Right atrium auricular region (tissue), 2 donors: ENCODE data around the gene AEBP2. TPM values are rescaled to one million over a fixed set of nuclear protein-coding genes. Genes with fewer than 3 reads are reported as not detected.
A peak's percentile ranks its signal among the peaks of the same experiment; 100 is the strongest.
"Not testable (repeated sequence)": the region's sequence is repeated elsewhere in the genome, so short reads cannot be mapped to it uniquely, and the experiment has no call there.

Experiments
- DNase-seq: peaks from one replicate; pipeline ENCODE4 v3.0.0-alpha.2; 2019; ENCODE audit warnings: low spot score
- H3K27ac ChIP-seq, 2 donors: fragments of 200-600 bp; sonication (generic); 1 replicate in 1 of 2; 2 replicates in 1 of 2; pipeline ENCODE4 v1.5.1; 2016 to 2019
- H3K27me3 ChIP-seq, 2 donors: fragments of 200-600 bp; sonication (generic); one replicate each; pipeline versions ENCODE4 v1.5.1 to v1.6.0; 2017 to 2019
- H3K36me3 ChIP-seq: fragments of 200-600 bp; sonication (generic); one replicate; pipeline ENCODE4 v1.5.1; 2016
- H3K4me1 ChIP-seq, 2 donors: fragments of 200-600 bp; sonication (generic); one replicate each; pipeline versions ENCODE4 v1.5.1 to v1.6.0; 2017 to 2019
- H3K4me3 ChIP-seq, 2 donors: fragments of 200-600 bp; sonication (generic); 1 replicate in 1 of 2; 2 replicates in 1 of 2; pipeline ENCODE4 v1.5.1; 2017 to 2019; ENCODE audit warnings: mild to moderate bottlenecking in 1 of 2, moderate library complexity in 1 of 2
- H3K9me3 ChIP-seq, 2 donors: fragments of 200-600 bp; sonication (generic); one replicate each; pipeline ENCODE4 v1.5.1; 2019
- total RNA-seq, 2 donors: library from RNA; depleted of rRNA; stranded (reverse); fragments of >200 nt; gene quantifications; one replicate each; pipeline ENCODE4 v1.1.0, GENCODE V29; 2016
- TF ChIP-seq, protein P1 (sequence below), 2 donors: fragments of 200-600 bp; sonication (generic); IDR thresholded peaks; one replicate each; pipeline ENCODE4 v1.5.1; 2019; ENCODE audit warnings: antibody characterized with exemption in 2 of 2

AEBP2 gene, protein sequence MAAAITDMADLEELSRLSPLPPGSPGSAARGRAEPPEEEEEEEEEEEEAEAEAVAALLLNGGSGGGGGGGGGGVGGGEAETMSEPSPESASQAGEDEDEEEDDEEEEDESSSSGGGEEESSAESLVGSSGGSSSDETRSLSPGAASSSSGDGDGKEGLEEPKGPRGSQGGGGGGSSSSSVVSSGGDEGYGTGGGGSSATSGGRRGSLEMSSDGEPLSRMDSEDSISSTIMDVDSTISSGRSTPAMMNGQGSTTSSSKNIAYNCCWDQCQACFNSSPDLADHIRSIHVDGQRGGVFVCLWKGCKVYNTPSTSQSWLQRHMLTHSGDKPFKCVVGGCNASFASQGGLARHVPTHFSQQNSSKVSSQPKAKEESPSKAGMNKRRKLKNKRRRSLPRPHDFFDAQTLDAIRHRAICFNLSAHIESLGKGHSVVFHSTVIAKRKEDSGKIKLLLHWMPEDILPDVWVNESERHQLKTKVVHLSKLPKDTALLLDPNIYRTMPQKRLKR
- total RNA-seq, result 10 to 100 TPM; 14.2 to 15.4 TPM

DNA sequence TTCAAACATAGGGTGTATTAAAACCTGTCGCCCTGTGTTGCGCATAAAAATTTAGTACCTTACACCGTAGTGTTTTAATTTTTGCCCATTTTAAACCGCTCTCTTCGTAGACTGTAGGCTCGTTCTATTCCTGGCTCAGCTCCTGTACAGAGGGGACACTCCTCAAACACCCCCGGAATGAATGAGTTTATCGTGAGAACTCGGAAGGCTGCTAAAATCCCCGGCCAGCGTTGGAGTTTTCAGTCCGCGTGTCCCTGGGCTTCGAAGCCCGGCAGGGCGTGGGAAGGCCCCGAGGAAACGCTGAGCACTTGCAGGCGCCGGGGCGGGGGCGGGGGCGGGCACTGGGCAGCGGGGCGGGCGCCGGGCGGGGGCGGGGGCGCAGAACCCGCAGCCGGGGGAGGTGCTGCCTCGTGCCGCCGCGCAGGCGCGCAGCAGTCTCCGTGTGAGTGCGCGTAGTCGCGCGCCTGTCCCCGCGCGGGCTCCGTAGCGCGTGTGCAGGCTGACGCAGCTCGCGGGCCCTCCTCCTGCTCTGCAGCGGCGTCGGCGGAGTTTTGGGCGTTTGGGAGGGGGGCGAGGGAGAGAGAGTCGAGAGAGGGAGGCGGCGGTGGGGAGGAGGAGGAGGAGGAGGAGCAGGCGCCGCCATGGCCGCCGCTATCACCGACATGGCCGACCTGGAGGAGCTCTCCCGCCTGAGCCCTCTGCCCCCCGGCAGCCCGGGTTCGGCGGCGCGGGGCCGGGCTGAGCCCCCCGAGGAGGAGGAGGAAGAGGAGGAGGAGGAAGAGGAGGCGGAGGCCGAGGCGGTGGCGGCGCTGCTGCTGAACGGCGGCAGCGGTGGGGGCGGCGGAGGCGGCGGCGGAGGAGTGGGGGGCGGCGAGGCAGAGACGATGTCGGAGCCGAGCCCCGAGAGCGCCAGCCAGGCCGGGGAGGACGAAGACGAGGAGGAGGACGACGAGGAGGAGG, at the start of gene AEBP2:
AEBP2 (plus strand) TSS at position 434 of the 960 bp plus-strand sequence; CDS start at position 642, 208 bp downstream.
- DNase-seq, result peak; percentile 91
- Histone ChIP-seq H3K4me1 (peaks cover 0 to 20% of the 10 kb centered on the region in 2 donors), H3K4me3 (peak within 1 kb of the TSS; percentile 96 to 97), H3K9me3 (peaks cover 0 to 7% of the 10 kb centered on the region in 2 donors), H3K27me3 (no peaks in the 10 kb centered on the region), H3K36me3 (no peaks in the 10 kb centered on the region), H3K27ac (peak within 1 kb of the TSS; percentile 96 to 97)
- TF ChIP-seq, protein P1, sequence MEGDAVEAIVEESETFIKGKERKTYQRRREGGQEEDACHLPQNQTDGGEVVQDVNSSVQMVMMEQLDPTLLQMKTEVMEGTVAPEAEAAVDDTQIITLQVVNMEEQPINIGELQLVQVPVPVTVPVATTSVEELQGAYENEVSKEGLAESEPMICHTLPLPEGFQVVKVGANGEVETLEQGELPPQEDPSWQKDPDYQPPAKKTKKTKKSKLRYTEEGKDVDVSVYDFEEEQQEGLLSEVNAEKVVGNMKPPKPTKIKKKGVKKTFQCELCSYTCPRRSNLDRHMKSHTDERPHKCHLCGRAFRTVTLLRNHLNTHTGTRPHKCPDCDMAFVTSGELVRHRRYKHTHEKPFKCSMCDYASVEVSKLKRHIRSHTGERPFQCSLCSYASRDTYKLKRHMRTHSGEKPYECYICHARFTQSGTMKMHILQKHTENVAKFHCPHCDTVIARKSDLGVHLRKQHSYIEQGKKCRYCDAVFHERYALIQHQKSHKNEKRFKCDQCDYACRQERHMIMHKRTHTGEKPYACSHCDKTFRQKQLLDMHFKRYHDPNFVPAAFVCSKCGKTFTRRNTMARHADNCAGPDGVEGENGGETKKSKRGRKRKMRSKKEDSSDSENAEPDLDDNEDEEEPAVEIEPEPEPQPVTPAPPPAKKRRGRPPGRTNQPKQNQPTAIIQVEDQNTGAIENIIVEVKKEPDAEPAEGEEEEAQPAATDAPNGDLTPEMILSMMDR (IDR thresholded peaks at IDR 0.05), result no peak

DNA sequence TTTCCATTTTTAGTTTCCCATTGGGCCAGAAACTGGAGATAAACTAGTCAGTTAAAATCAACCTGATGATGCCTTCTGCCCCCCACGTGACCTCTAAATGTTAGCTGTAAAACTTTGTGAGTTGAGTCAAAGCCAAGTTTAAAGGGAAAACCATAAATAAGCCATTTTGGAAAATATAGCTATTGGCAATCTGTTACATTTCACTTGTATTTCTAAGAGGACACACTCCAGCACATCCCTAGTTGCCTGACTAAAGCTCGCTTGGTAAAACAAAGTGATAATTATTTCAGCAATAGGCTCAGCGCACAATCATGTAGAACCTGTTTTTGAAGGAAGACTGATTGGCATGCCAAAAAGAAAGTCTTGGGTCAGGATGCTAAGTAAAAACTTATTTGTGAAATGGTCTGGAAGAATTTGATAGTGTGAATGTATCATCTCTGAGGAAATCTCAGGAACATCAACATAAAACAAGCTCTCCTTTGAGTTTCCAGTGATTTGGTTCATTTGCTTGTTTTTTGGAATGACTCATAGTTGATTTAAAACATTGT, 49.2 kb upstream of the AEBP2 start:
- no peak for DNase-seq
- Histone ChIP-seq H3K36me3 (no peaks in the 10 kb centered on the region), H3K4me3 (no peak overlapping the region), H3K4me1 (no peaks in the 10 kb centered on the region), H3K27ac (no peak overlapping the region), H3K9me3 (no peaks in the 10 kb centered on the region), H3K27me3 (no peaks in the 10 kb centered on the region)
- TF ChIP-seq, protein P1 (IDR thresholded peaks at IDR 0.05), result no peak

DNA sequence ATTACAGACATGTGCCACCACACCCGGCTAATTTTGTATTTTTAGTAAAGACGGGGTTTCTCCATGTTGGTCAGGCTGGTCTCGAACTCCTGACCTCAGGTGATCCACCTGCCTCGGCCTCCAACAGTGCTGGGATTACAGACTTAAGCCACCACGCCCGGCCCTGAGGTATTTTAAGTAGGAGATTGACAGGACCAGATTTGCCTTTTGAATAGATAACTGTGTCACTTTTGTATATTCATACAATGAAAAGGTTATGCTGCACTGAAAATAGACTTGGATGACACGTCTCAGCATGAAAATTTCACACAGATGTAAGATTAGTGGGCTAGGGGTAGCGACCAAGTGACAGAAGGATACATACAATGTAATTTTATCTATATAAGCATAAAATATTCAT, 46.6 kb upstream of the AEBP2 start:
- not testable (repeated sequence) for H3K36me3 ChIP-seq, H3K27ac ChIP-seq, H3K4me1 ChIP-seq, H3K9me3 ChIP-seq, H3K27me3 ChIP-seq, DNase-seq, H3K4me3 ChIP-seq

DNA sequence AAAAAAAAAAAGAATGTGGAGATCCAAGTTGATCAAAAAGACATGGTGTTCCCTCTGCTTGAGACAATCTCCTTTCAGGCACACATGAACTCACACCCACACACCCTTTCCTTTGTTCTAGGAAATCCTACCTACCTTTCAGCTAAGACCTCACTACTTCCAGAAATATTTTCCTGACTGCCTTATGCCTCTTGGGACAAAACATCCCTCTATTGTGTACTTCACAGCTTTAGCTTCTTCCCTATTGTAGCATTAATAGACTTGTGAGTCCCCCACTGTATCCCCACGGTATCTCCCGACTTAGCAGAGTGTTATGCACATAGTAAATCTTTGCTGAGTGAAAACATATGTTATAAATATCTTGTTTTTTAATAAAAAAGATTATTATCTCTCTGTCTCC, 44.9 kb upstream of the AEBP2 start:
- Histone ChIP-seq H3K27ac (no peak overlapping the region), H3K4me3 (no peak overlapping the region), H3K4me1 (no peaks in the 10 kb centered on the region), H3K27me3 (no peaks in the 10 kb centered on the region), H3K9me3 (no peaks in the 10 kb centered on the region), H3K36me3 (no peaks in the 10 kb centered on the region)
- no peak for DNase-seq
- TF ChIP-seq, protein P1 (IDR thresholded peaks at IDR 0.05), result no peak

DNA sequence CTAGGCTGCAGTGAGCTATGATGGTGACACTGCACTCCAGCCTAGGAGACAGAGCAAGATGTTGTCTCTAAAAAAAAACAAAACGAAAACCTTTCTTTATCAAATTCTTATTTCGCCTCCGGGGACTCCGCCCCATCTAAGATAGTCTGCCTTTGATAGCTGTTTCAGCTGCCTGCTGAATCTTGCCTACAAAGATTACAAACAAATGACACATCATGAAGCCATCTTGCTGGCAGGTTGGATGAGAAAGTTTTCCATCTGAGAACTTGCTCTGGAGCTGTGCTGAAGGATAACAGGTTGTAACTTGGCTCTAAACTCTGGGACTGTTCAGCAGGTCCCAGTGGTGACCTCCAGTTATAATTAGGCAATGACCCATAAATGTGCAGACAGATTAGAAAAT, 41.8 kb upstream of the AEBP2 start:
- TF ChIP-seq, protein P1 (IDR thresholded peaks at IDR 0.05), result no peak

More for the DNA sequence above, 41.8 kb upstream of the AEBP2 start:
- no peak overlapping the region for H3K4me3 ChIP-seq
- no peaks in the 10 kb centered on the region for H3K36me3 ChIP-seq
- H3K9me3 ChIP-seq, result no peaks in the 10 kb centered on the region
- no peaks in the 10 kb centered on the region for H3K27me3 ChIP-seq
- DNase-seq, result no peak
- no peaks in the 10 kb centered on the region for H3K4me1 ChIP-seq
- H3K27ac ChIP-seq, result no peak overlapping the region
